Cardiac fibroblast (primary cell): ENCODE measurements around the gene GREB1.
A peak's percentile ranks its signal among the peaks of the same experiment; 100 is the strongest.

Experiments
- DNase-seq, 2 donors: peaks; one replicate each; pipeline versions ENCODE4 v3.0.0 to v3.0.0-alpha.2; 2010; ENCODE audit warnings: low read depth in 2 of 2
- H3K4me3 ChIP-seq, 2 donors: replicated peaks in 1 of 2; 1 replicate in 1 of 2; 2 replicates in 1 of 2; pipeline ENCODE4 v1.5.1; 2011; ENCODE audit warnings: low read depth in 2 of 2, low read length in 2 of 2, mild to moderate bottlenecking in 2 of 2, moderate library complexity in 1 of 2
- CTCF ChIP-seq: IDR thresholded peaks from one replicate; pipeline ENCODE4 v1.5.1; 2011; ENCODE audit warnings: low read depth, mild to moderate bottlenecking, low read length, inconsistent platforms

The GREB1 gene

GRCh38 chr2:11551569-11552259 lies 17.9 kb downstream of the GREB1 start:
- no peak for TF ChIP-seq CTCF
- no peak overlapping the region for H3K4me3 ChIP-seq
- no peak for DNase-seq

- H3K4me3 ChIP-seq = no peak overlapping the region
- no peak for DNase-seq
- TF ChIP-seq CTCF = no peak
Observed at GRCh38 chr2:11552260-11552638, 18.4 kb downstream of the GREB1 start.

DNA sequence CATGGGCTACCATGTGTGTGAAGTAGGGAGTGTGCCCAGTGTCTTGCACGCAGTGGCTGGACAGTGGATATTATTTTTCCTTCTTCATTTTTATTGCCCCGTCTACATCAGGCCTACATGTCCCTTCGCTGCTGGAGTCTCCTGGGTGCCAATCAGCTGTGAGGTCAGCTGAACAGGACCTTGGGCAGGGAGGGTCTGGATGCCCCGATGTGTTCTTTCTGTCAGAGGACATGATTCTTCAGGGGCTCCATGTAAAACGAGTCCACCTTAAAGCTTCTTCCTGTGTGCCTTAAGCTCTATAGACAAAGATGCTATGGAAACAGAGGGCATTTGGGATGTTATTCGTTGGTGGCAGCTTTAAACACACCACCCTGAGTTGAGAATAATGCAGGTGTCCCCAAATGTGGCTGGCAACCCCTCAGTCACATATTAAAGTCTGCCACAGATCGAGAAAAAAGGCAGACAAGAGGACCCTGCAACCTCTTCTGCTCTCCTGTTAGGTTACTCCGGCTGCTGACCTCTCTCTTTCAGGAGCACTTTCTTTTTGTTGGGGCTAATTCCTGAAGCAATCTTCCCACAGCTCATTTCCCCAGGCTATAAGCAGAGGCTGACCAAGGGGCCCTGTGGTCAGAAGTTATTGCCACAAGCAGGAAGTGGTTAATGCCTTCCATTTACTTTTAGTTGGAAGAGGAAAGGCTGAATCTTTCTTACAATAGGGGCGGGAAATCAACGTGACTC lies 20.0 kb downstream of the GREB1 start:
- DNase-seq = peak; percentile 14 to 18
- H3K4me3 ChIP-seq = no peak overlapping the region
- no peak for TF ChIP-seq CTCF

DNA sequence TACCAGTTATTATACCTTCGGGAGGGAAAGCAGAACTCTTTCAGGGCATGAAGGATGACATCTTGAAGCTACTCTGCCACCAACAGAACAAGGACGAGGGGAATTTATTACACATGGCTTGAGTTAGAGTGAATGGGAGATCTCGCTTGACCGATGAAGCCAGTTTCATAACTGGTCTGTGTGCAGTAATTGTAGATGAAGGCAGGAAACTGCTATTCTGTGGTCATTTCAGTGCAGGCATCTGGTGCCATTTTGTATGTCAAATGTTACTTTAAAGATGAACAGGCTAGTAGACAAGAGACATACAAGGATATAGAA lies 20.5 kb downstream of the GREB1 start:
- DNase-seq = no peak
- H3K4me3 ChIP-seq = no peak overlapping the region
- no peak for TF ChIP-seq CTCF

- DNase-seq = no peak
- no peak for TF ChIP-seq CTCF
- H3K4me3 ChIP-seq = no peak overlapping the region
Observed at GRCh38 chr2:11556101-11556806, 22.4 kb downstream of the GREB1 start.

DNA sequence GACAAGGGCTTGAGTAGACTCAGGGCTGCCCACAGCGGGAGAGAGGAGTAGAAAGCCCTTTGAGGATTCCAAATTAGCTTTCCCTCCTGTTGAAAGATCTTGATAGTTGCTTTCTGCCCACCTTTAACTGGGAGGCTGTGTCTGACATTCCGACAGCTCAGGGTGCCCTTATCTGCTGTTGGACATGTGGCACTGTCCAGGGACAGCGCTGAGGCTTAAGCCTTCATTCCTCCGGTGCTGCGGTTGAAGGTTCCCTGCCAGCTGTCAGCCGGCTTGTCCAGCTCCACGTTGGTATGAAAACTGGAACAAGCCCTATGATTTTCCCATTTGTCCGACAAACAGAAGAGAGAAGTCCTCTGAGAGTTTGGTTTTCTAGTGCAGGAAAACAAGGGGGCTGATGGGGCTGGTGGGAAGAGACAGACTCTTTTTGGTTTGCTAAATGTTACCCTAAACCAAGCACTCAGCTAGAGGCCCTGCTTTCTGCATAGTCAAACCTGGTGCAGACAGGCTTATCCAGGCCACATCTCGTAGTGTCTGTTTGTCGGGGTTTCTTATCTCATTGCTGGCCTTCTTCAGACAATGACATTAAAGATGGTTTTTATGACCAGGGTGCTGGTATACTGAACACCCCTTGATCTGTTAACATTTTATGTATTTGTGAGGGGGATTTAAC lies 24.5 kb downstream of the GREB1 start:
- H3K4me3 ChIP-seq = no peak overlapping the region
- DNase-seq = peak in 1 of 2 donors; percentile 19
- no peak for TF ChIP-seq CTCF
